ENCODE measurements around the gene PLAC8. TPM values are rescaled to one million over a fixed set of nuclear protein-coding genes. Genes with fewer than 3 reads are reported as not detected.
"Not testable (repeated sequence)": the region's sequence is repeated elsewhere in the genome, so short reads cannot be mapped to it uniquely, and the experiment has no call there.

Gene PLAC8
- total RNA-seq, 1 donor: 0.72 TPM

DNA sequence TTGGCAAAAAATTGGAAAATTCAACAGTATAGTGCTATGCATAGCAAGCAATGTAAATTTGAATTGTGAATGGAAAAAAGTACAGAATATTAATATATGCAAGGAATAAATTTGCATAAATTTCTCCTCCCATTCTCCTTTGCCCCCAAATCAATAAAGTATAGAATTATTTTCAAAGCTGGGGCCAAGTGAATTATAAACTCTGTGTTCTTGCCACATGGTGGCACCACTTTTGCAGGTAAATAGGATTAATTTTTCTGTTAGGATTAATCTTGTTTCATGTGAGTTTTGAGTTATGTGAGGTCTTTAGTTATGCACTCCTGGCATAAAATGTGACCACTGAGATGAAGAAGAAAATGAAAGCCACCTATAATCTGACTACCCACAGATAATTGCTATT is 59.6 kb downstream of the PLAC8 start:
- Histone ChIP-seq H3K27ac (ENCODE audit: low read depth, low read length) (no peak overlapping the region), H3K4me2 (ENCODE audit: insufficient read depth, low read length) (no peak overlapping the region), H4K20me1 (ENCODE audit: insufficient read depth, low read length) (no peaks in the 10 kb centered on the region), H3K27me3 (ENCODE audit: insufficient read depth, low read length) (no peaks in the 10 kb centered on the region), H3K79me2 (ENCODE audit: insufficient read depth, low read length) (no peaks in the 10 kb centered on the region), H3K9me3 (ENCODE audit: low read depth, low read length) (no peaks in the 10 kb centered on the region), H2AFZ (ENCODE audit: low read length) (no peak overlapping the region), H3K4me1 (ENCODE audit: insufficient read depth, low read length) (no peaks in the 10 kb centered on the region), H3K36me3 (ENCODE audit: insufficient read depth, low read length) (peaks cover 53% of the 10 kb centered on the region), H3K4me3 (ENCODE audit: insufficient read depth, low read length) (no peak overlapping the region)
- TF ChIP-seq, protein P1, sequence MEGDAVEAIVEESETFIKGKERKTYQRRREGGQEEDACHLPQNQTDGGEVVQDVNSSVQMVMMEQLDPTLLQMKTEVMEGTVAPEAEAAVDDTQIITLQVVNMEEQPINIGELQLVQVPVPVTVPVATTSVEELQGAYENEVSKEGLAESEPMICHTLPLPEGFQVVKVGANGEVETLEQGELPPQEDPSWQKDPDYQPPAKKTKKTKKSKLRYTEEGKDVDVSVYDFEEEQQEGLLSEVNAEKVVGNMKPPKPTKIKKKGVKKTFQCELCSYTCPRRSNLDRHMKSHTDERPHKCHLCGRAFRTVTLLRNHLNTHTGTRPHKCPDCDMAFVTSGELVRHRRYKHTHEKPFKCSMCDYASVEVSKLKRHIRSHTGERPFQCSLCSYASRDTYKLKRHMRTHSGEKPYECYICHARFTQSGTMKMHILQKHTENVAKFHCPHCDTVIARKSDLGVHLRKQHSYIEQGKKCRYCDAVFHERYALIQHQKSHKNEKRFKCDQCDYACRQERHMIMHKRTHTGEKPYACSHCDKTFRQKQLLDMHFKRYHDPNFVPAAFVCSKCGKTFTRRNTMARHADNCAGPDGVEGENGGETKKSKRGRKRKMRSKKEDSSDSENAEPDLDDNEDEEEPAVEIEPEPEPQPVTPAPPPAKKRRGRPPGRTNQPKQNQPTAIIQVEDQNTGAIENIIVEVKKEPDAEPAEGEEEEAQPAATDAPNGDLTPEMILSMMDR (IDR thresholded peaks at IDR 0.05; ENCODE audit: extremely low read depth, low read depth, low read length): peak; percentile 42
- no peak for DNase-seq (ENCODE audit: insufficient read length, low spot score, missing footprints)

DNA sequence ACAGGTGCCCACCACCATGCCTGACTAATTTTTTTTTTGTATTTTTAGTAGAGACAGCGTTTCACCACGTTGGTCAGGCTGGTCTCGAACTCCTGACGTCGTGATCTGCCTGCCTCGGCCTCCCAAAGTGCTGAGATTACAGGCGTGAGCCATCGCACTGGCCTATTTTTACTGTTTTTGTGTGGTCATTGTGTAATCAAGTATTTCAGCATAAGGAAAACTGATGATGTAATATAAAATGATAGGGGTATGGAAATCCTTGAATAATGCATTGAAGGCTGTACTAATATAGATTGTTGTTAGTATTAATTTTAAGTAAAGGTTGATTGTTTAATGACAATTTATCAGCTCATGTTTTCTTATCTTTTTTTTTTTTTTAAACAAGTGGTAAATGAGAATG is 65.7 kb downstream of the PLAC8 start:
- not testable (repeated sequence) for H3K9me3 ChIP-seq (ENCODE audit: low read depth, low read length); DNase-seq (ENCODE audit: insufficient read length, low spot score, missing footprints); H2AFZ ChIP-seq (ENCODE audit: low read length); H4K20me1 ChIP-seq (ENCODE audit: insufficient read depth, low read length); H3K27me3 ChIP-seq (ENCODE audit: insufficient read depth, low read length); H3K4me1 ChIP-seq (ENCODE audit: insufficient read depth, low read length); H3K27ac ChIP-seq (ENCODE audit: low read depth, low read length); H3K4me3 ChIP-seq (ENCODE audit: insufficient read depth, low read length); H3K4me2 ChIP-seq (ENCODE audit: insufficient read depth, low read length)
- Histone ChIP-seq H3K79me2 (ENCODE audit: insufficient read depth, low read length) (peaks cover 27% of the 10 kb centered on the region), H3K36me3 (ENCODE audit: insufficient read depth, low read length) (peaks cover 30% of the 10 kb centered on the region)

DNA sequence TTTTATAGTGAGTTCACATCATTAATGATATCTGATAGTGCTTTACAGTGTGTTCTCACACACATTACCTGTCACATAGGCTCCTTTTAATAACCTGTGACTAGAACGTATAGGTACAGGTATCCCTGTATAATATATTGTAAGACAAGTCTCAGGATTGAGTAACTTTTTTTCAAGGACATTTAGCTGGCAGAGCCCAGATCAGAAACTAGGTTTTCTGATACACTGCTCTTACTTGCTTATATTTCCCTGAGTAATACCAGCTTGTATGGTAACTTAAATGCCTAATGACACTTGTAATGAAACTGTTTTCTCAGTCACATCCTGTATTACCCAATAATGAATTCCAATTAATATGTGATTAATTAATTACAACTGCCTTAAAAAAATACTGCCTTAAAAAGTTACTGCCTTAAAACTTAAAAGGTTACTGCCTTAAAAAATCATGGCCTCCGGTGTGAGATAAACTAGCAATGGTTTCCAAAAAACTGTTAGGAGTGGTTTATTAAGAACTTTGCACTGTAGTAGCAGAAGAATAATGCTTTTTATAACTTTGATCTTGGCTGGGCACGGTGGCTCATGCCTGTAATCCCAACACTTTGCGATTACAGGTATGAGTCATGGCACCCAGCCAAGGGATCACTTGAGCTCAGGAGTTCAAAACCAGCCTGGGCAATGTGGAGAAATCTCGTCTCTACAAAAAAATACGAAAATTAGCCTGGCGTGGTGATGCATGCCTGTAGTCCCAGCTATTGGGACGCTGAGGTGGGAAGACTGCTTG is 67.6 kb downstream of the PLAC8 start:
- no peak overlapping the region for H3K4me3 ChIP-seq (ENCODE audit: insufficient read depth, low read length)
- no peak overlapping the region for H3K27ac ChIP-seq (ENCODE audit: low read depth, low read length)
- H4K20me1 ChIP-seq (ENCODE audit: insufficient read depth, low read length): peaks cover 7% of the 10 kb centered on the region
- no peaks in the 10 kb centered on the region for H3K9me3 ChIP-seq (ENCODE audit: low read depth, low read length)
- H3K4me2 ChIP-seq (ENCODE audit: insufficient read depth, low read length): no peak overlapping the region
- no peaks in the 10 kb centered on the region for H3K27me3 ChIP-seq (ENCODE audit: insufficient read depth, low read length)
- peaks cover 6% of the 10 kb centered on the region for H3K4me1 ChIP-seq (ENCODE audit: insufficient read depth, low read length)
- H3K79me2 ChIP-seq (ENCODE audit: insufficient read depth, low read length): peaks cover 39% of the 10 kb centered on the region
- TF ChIP-seq, protein P1 (IDR thresholded peaks at IDR 0.05; ENCODE audit: extremely low read depth, low read depth, low read length): no peak
- no peak overlapping the region for H2AFZ ChIP-seq (ENCODE audit: low read length)
- no peak for DNase-seq (ENCODE audit: insufficient read length, low spot score, missing footprints)
- peaks cover 16% of the 10 kb centered on the region for H3K36me3 ChIP-seq (ENCODE audit: insufficient read depth, low read length)

DNA sequence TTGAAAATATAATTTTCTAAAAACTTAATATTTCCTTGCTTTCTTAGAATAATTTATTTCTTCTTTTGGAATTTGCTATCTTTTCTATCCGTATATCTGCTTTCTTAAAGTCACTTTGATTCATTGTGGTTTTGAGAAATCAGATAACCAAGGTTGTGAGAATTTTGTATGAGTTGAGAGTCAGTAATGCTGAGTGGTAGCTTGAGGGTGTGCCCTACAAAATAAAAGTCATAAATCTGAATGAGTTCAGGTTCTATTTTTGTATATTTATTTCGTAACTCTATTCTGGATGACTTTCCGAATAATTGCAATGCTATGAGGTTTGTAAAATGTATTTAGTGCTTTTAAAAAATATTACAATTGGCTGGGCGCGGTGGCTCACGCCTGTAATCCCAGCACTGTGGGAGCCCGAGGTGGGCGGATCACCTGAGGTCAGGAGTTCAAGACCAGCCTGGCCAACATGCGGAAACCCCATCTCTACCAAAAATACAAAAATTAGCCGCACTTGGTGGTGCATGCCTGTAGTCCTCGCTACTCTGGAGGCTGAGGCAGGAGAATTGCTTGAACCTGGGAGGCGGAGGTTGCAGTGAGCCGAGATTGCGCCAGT is 70.6 kb downstream of the PLAC8 start:
- H3K36me3 ChIP-seq (ENCODE audit: insufficient read depth, low read length): no peaks in the 10 kb centered on the region
- H3K79me2 ChIP-seq (ENCODE audit: insufficient read depth, low read length): peaks cover 64% of the 10 kb centered on the region
- peak overlapping the region; percentile 42 for H3K27ac ChIP-seq (ENCODE audit: low read depth, low read length)
- H2AFZ ChIP-seq (ENCODE audit: low read length): no peak overlapping the region
- H3K27me3 ChIP-seq (ENCODE audit: insufficient read depth, low read length): no peaks in the 10 kb centered on the region
- H3K4me3 ChIP-seq (ENCODE audit: insufficient read depth, low read length): no peak overlapping the region
- TF ChIP-seq, protein P1 (IDR thresholded peaks at IDR 0.05; ENCODE audit: extremely low read depth, low read depth, low read length): no peak
- H3K4me1 ChIP-seq (ENCODE audit: insufficient read depth, low read length): peaks cover 6% of the 10 kb centered on the region
- H3K4me2 ChIP-seq (ENCODE audit: insufficient read depth, low read length): peak overlapping the region; percentile 0
- DNase-seq (ENCODE audit: insufficient read length, low spot score, missing footprints): peak; percentile 56
- H3K9me3 ChIP-seq (ENCODE audit: low read depth, low read length): no peaks in the 10 kb centered on the region
- H4K20me1 ChIP-seq (ENCODE audit: insufficient read depth, low read length): peaks cover 7% of the 10 kb centered on the region

DNA sequence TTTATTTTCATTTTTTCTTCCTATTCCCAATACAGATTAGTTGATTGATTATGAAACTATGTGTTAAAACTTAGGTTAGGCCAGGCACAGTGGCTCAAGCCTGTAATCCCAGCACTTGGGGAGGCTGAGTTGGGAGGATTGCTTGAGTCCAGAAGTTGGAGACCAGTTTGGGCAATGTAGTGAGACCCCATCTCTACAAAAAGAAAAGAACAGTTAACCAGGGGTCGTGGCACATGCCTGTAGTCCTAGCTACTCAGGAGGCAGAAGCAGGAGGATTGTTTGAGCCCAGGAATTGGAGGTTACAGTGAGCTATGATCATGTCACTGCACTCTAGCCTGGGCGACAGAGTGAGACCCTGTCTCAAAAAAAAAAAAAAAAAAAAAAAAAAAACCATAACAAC is 71.4 kb downstream of the PLAC8 start:
- peaks cover 72% of the 10 kb centered on the region for H3K79me2 ChIP-seq (ENCODE audit: insufficient read depth, low read length)
- H3K9me3 ChIP-seq (ENCODE audit: low read depth, low read length): not testable (repeated sequence)

More for the DNA sequence above, 71.4 kb downstream of the PLAC8 start:
- H3K4me1 ChIP-seq (ENCODE audit: insufficient read depth, low read length); H3K4me3 ChIP-seq (ENCODE audit: insufficient read depth, low read length); DNase-seq (ENCODE audit: insufficient read length, low spot score, missing footprints); H4K20me1 ChIP-seq (ENCODE audit: insufficient read depth, low read length); H3K36me3 ChIP-seq (ENCODE audit: insufficient read depth, low read length); H3K27me3 ChIP-seq (ENCODE audit: insufficient read depth, low read length); H3K4me2 ChIP-seq (ENCODE audit: insufficient read depth, low read length); H2AFZ ChIP-seq (ENCODE audit: low read length): not testable (repeated sequence)
- peak overlapping the region; percentile 27 for H3K27ac ChIP-seq (ENCODE audit: low read depth, low read length)

All from osteoblast (primary cell).